Sigmoid colon (tissue), 7 donors: ENCODE measurements around the gene PVALEF. TPM values are rescaled to one million over a fixed set of nuclear protein-coding genes. Genes with fewer than 3 reads are reported as not detected.
A peak's percentile ranks its signal among the peaks of the same experiment; 100 is the strongest.

Experiments
- DNase-seq: peaks from one replicate; pipeline ENCODE4 v3.0.0-alpha.2; 2019
- H3K27ac ChIP-seq, 4 donors: fragments of 200-600 bp; sonication (generic); one replicate each; pipeline ENCODE4 v1.5.1; 2016 to 2019; ENCODE audit warnings: mild to moderate bottlenecking in 1 of 4
- H3K27me3 ChIP-seq, 3 donors: fragments of 200-600 bp; sonication (generic); one replicate each; pipeline ENCODE4 v1.5.1; 2019; ENCODE audit warnings: mild to moderate bottlenecking in 1 of 3
- H3K36me3 ChIP-seq, 4 donors: fragments of 200-600 bp; sonication (generic); one replicate each; pipeline ENCODE4 v1.5.1; 2016 to 2019
- H3K4me1 ChIP-seq, 4 donors: fragments of 200-600 bp; sonication (generic); one replicate each; pipeline ENCODE4 v1.5.1; 2017 to 2019
- H3K4me3 ChIP-seq, 4 donors: fragments of 200-600 bp; sonication (generic); one replicate each; pipeline ENCODE4 v1.5.1; 2017 to 2019; ENCODE audit warnings: mild to moderate bottlenecking in 2 of 4, moderate library complexity in 1 of 4
- H3K9me3 ChIP-seq, 4 donors: fragments of 200-600 bp in 3 of 4; sonication (generic) in 3 of 4; one replicate each; pipeline versions ENCODE4 v1.5.1 to v1.6.1; 2013 to 2019
- EP300 ChIP-seq, 4 donors: sonication (generic); formaldehyde crosslinking; IDR thresholded peaks; one replicate each; pipeline ENCODE4 v1.6.1; 2017; ENCODE audit warnings: antibody characterized with exemption in 4 of 4
- POLR2A ChIP-seq, 2 donors: fragments of 450-650 bp; IDR thresholded peaks; one replicate each; pipeline ENCODE4 v1.6.1; 2016; ENCODE audit warnings: antibody characterized with exemption in 2 of 2, mild to moderate bottlenecking in 2 of 2, moderate library complexity in 2 of 2
- POLR2AphosphoS5 ChIP-seq, 4 donors: sonication (generic); formaldehyde crosslinking; IDR thresholded peaks; one replicate each; pipeline ENCODE4 v1.6.1; 2017; ENCODE audit warnings: antibody characterized with exemption in 4 of 4
- WGBS, 2 donors: extraction: QIAGEN DNeasy Blood & Tissue Kit; methylation state at CpG; one replicate each; pipeline ENCODE4 v1.1.7; 2013; 5-methylcytosine and 5-hydroxymethylcytosine counted together
- intact Hi-C: fragments of 100-400 bp; cut with DNase I; formaldehyde crosslinking; loops from one replicate; pipeline ENCODE4 v1.15.1; 2023
- polyA plus RNA-seq, 3 donors: library from polyadenylated mRNA; stranded (reverse); fragments of 200-250 nt; gene quantifications; one replicate each; pipeline ENCODE4 v1.2.3, GENCODE V29; 2013
- total RNA-seq, 4 donors: library from RNA; depleted of rRNA; stranded (reverse); fragments of >200 nt; gene quantifications; one replicate each; pipeline ENCODE4 v1.1.0, GENCODE V29; 2016
- TF ChIP-seq, protein P1 (sequence below), 4 experiments: fragments of 450-650 bp in 3 of 4; fragments of 200-600 bp in 1 of 4; IDR thresholded peaks; one replicate each; pipeline ENCODE4 v1.5.1; 2016 to 2019; ENCODE audit warnings: antibody characterized with exemption in 4 of 4, mild to moderate bottlenecking in 3 of 4, moderate library complexity in 2 of 4
- donor health status: healthy with polysubstance abuse.
- donor health status: Bipolar disorder and iron deficiency.
- donor health status: healthy.

PVALEF gene
- total and polyA plus RNA-seq, 7 donors = not detected

DNA sequence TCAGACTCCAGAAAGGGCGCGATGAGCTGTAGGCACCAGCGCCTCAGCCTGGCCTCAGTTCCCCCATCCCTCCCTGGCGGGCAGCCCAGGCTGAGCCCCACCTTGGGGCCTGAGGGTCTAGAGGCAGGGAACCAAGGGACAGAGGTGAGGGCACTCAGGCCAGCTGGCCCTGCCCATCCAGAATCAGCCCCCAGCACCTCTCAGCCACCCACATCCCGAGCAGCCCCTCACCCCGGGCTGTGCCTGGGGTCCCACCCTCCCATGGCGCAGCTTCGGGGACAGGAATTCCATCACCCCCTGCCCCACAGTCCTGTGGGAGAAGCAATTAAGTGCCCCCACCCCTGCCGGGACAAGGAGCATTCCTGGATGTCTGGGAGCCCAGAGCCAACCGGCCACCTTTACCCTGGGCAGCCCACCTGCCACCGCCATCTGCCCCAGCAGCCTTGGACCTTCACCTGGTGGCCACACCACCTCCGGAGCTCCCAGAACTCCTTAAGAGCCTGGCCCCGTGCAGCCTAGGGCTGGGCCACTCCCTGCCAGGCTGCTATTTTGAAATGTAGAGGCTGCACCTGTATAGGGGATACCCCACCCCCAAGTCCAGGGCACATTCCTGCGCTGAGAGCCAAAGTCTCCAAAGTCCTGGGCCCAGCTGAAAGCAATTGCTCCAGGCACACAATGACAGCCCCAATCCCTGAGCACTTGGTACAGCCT is 33.7 kb upstream of the PVALEF start:
- no peak overlapping the region for H3K4me3 ChIP-seq

DNA sequence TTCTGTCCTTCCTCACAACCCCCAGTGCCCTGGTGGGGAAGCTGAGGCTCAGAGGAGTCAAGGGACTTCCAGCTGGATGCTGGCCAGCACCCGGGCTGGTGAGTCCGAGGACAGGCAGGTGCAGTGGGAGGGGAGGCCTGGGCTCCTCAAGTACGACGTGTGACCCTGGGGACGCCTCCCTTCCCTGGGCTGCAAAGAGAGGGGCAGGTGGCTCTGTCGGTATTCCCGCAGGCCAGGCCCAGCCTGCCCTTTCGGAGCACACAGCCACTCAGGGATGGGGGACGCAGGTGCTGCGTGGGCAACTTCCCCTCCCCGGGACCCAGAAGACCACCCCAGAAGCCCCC is 33.1 kb upstream of the PVALEF start:
- WGBS, 2 donors = 27 to 58% methylated on average over 11 of the region's 11 CpGs
- H3K27ac ChIP-seq = peak overlapping the region in 2 of 4 donors; percentile 55 to 65
- peak overlapping the region in 1 of 4 donors; percentile 9 for H3K4me3 ChIP-seq

More for the DNA sequence above, 33.7 kb upstream of the PVALEF start:
- intact Hi-C loops = no loop called here
- H3K27me3 ChIP-seq = no peaks in the 10 kb centered on the region
- 53 to 73% methylated on average over 14 of the region's 14 CpGs for WGBS, 2 donors
- TF ChIP-seq, protein P1, sequence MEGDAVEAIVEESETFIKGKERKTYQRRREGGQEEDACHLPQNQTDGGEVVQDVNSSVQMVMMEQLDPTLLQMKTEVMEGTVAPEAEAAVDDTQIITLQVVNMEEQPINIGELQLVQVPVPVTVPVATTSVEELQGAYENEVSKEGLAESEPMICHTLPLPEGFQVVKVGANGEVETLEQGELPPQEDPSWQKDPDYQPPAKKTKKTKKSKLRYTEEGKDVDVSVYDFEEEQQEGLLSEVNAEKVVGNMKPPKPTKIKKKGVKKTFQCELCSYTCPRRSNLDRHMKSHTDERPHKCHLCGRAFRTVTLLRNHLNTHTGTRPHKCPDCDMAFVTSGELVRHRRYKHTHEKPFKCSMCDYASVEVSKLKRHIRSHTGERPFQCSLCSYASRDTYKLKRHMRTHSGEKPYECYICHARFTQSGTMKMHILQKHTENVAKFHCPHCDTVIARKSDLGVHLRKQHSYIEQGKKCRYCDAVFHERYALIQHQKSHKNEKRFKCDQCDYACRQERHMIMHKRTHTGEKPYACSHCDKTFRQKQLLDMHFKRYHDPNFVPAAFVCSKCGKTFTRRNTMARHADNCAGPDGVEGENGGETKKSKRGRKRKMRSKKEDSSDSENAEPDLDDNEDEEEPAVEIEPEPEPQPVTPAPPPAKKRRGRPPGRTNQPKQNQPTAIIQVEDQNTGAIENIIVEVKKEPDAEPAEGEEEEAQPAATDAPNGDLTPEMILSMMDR (IDR thresholded peaks at IDR 0.05) = no peak
- no peak for TF ChIP-seq POLR2A (IDR thresholded peaks at IDR 0.05)
- no peak for TF ChIP-seq EP300 (IDR thresholded peaks at IDR 0.05)
- TF ChIP-seq POLR2AphosphoS5 (IDR thresholded peaks at IDR 0.05) = no peak
- H3K4me1 ChIP-seq = no peaks in the 10 kb centered on the region
- no peak for DNase-seq
- no peaks in the 10 kb centered on the region for H3K36me3 ChIP-seq
- H3K27ac ChIP-seq = peak overlapping the region in 3 of 4 donors; percentile 14 to 65 (median 55)
- H3K9me3 ChIP-seq = no peaks in the 10 kb centered on the region

DNA sequence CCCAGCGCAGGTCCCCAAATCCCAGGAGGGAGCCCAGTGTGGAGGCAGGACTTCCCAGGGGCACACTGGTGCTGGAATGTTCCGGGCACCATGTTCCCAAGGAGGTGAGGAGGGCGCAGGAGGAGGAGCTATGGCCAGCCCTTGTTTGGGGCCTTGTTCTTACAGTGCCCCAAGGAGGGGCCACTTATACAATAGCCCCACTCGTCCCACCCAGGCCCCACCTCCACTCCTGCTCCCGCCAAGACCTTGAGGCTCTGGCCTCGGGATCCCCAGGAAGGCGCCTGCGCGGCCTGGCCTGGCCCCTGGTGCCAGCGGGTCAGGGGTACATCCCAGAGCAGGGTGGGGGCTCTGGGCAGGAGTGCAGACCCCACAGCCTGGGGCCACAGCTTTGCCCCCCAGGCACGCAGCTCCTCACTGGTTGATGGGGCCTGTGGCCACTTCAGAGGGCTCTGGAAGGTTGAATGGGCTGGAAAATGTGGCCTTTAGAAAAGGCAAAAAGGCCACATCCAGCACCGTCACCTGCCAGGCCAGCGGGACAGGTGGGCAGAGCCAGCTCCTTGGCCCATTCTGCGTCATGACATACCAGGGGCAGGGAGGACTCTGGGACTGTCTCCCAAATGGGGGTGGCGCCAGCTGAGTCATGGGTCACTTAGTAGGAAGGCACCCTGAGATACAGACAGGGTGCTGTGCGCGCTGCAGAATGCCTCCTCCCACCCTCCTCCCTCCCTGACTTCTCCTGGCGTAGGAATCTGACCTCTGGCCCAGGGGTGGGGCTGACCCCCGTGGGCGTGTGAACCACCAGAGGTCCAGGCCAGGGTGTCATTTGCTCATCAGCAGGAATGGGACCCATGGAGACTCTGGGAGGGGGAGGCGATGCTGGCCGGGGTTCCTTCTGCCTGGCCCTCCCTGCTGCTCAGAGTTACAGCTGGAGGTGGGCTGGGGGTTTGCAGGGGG is 32.3 kb upstream of the PVALEF start:
- Histone ChIP-seq H3K9me3 (no peaks in the 10 kb centered on the region), H3K27me3 (no peaks in the 10 kb centered on the region), H3K36me3 (no peaks in the 10 kb centered on the region), H3K27ac (peak overlapping the region in 3 of 4 donors; percentile 39 to 65 (median 55)), H3K4me3 (peak overlapping the region in 1 of 4 donors; percentile 9), H3K4me1 (no peaks in the 10 kb centered on the region)
- DNase-seq = no peak
- 79 to 85% methylated on average over 22 of the region's 22 CpGs for WGBS, 2 donors
- TF ChIP-seq, protein P1 (IDR thresholded peaks at IDR 0.05) = no peak
- TF ChIP-seq POLR2A (IDR thresholded peaks at IDR 0.05) = no peak
- TF ChIP-seq POLR2AphosphoS5 (IDR thresholded peaks at IDR 0.05) = peak in 2 of 4 donors; percentile 28 to 37
- intact Hi-C loops = no loop called here

More for the DNA sequence above, 33.1 kb upstream of the PVALEF start:
- intact Hi-C loops = no loop called here
- H3K9me3 ChIP-seq = no peaks in the 10 kb centered on the region
- H3K27me3 ChIP-seq = no peaks in the 10 kb centered on the region
- H3K36me3 ChIP-seq = no peaks in the 10 kb centered on the region
- DNase-seq = no peak
- H3K4me1 ChIP-seq = no peaks in the 10 kb centered on the region
- TF ChIP-seq EP300 (IDR thresholded peaks at IDR 0.05) = no peak
- TF ChIP-seq, protein P1 (IDR thresholded peaks at IDR 0.05) = no peak

DNA sequence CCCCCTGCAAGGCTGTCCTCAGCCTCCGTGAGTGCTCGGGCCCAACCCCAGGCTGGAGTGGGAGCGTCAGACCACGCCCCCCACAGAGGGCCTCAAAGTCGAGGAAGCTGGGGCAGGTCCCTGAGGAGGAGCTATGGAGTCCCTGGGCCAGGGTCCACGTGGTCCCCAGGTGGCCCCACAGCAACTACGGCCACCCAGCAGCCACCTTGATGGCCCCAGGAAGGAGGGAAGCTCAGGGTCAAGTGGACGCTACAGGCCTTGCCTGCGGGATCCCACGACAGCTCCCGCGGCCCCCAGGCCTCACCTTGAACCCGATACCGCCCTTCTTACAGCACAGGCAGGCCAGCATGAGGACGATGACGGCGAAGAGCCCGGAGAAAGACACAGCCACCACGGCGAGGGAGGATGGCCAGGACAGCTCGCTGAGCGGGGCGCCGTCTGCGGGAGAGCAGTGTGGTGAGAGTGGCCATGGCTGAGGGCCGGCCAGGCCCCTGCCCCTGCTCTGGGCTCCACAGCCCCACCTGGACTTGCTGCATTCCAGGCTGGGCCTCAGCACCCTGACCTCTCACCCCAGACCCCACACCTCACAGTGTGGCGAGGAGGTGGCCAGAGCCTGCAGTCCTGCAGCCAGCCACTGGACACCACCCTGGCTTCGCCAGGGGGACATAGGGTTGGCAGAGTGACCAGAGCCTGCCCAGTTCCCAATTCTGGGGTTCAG is 31.1 kb upstream of the PVALEF start:
- Histone ChIP-seq H3K4me1 (no peaks in the 10 kb centered on the region), H3K9me3 (no peaks in the 10 kb centered on the region), H3K27me3 (no peaks in the 10 kb centered on the region), H3K27ac (no peak overlapping the region), H3K36me3 (no peaks in the 10 kb centered on the region), H3K4me3 (no peak overlapping the region)
- DNase-seq = no peak
- 80 to 85% methylated on average over 28 of the region's 28 CpGs for WGBS, 2 donors
- TF ChIP-seq EP300 (IDR thresholded peaks at IDR 0.05) (no peak), POLR2AphosphoS5 (IDR thresholded peaks at IDR 0.05) (no peak)
- intact Hi-C loops = no loop called here
